Activated naive CD8-positive, alpha-beta T cell treated with anti-CD3 and anti-CD28 coated beads for 36 hours (primary cell): ENCODE results near the gene DCX. TPM values are rescaled to one million over a fixed set of nuclear protein-coding genes. Genes with fewer than 3 reads are reported as not detected.
"Not testable (repeated sequence)": the region's sequence is repeated elsewhere in the genome, so short reads cannot be mapped to it uniquely, and the experiment has no call there.

Experiments
- DNase-seq: peaks from one replicate; pipeline ENCODE4 v3.0.0; 2021
- H3K27ac Mint-ChIP-seq: one replicate; pipeline ENCODE4 v1.8.0; 2022; ENCODE audit warnings: mild to moderate bottlenecking, moderate library complexity, mixed read lengths
- H3K27me3 Mint-ChIP-seq: one replicate; pipeline ENCODE4 v1.8.0; 2022; ENCODE audit warnings: mild to moderate bottlenecking, mixed read lengths
- H3K36me3 Mint-ChIP-seq: one replicate; pipeline ENCODE4 v1.8.0; 2021; ENCODE audit warnings: mild to moderate bottlenecking, mixed read lengths
- H3K4me1 Mint-ChIP-seq: one replicate; pipeline ENCODE4 v1.8.0; 2021; ENCODE audit warnings: mixed read lengths
- H3K4me3 Mint-ChIP-seq: one replicate; pipeline ENCODE4 v1.8.0; 2022; ENCODE audit warnings: mild to moderate bottlenecking, moderate library complexity, mixed read lengths
- H3K9me3 Mint-ChIP-seq: one replicate; pipeline ENCODE4 v1.8.0; 2022; ENCODE audit warnings: mixed read lengths
- total RNA-seq, 2 experiments: library from RNA; stranded (reverse); gene quantifications; one replicate each; pipeline ENCODE4 v1.2.3, GENCODE V29; 2021

Gene DCX
- total RNA-seq, 2 experiments from 2014 or later = not detected

GRCh38 chrX:111352424-111352823, 59.6 kb downstream of the DCX start:
- Mint-ChIP-seq H3K4me1 (no peaks in the 10 kb centered on the region), H3K27me3 (no peaks in the 10 kb centered on the region), H3K36me3 (no peaks in the 10 kb centered on the region), H3K27ac (no peak overlapping the region), H3K9me3 (no peaks in the 10 kb centered on the region), H3K4me3 (no peak overlapping the region)
- DNase-seq = no peak

DNA sequence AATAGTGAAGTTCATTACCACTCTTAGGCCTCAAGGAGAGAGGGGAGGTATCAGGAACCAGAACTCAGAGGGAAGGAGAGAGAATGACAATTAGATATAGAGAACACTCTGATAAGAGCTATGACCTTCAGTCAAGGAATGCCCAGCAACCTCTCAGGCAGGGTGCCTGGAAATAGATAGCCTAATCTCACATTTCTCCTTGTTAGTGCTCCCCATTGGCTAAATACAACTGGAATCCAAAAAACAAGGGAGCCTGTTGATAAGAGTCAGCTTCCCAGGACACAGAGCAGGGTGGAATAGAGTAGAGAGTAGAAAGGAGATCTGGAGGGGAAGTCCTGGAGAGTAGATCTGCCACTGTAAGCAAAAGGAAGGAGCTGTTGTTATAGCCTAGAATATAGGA, 62.1 kb downstream of the DCX start:
- H3K27ac Mint-ChIP-seq = no peak overlapping the region
- H3K27me3 Mint-ChIP-seq = no peaks in the 10 kb centered on the region
- no peaks in the 10 kb centered on the region for H3K4me1 Mint-ChIP-seq
- no peak for DNase-seq
- H3K36me3 Mint-ChIP-seq = no peaks in the 10 kb centered on the region
- peaks cover 2% of the 10 kb centered on the region for H3K9me3 Mint-ChIP-seq
- no peak overlapping the region for H3K4me3 Mint-ChIP-seq

DNA sequence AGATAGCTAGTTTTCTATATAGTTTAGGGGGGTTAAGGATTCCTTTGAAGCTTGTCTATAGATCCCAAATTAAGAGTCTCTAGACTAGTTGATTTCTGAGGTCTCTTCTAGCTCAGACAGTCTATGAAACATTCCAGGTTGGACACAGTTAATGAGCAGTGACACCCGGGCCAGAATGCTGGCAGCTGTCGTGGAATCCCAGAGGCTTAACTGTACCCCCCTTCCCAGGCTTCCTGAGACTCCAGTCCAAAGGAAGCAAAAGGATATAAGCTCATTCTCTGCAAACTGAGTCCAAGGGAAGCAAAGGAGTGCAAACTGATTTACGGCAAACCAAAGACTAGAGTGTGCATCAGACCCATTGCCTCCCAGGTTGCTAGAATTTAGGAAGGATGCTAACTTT, 62.9 kb downstream of the DCX start:
- Mint-ChIP-seq H3K9me3 (peaks cover 2% of the 10 kb centered on the region), H3K4me1 (no peaks in the 10 kb centered on the region), H3K27ac (no peak overlapping the region), H3K36me3 (no peaks in the 10 kb centered on the region), H3K27me3 (no peaks in the 10 kb centered on the region), H3K4me3 (no peak overlapping the region)
- DNase-seq = no peak

DNA sequence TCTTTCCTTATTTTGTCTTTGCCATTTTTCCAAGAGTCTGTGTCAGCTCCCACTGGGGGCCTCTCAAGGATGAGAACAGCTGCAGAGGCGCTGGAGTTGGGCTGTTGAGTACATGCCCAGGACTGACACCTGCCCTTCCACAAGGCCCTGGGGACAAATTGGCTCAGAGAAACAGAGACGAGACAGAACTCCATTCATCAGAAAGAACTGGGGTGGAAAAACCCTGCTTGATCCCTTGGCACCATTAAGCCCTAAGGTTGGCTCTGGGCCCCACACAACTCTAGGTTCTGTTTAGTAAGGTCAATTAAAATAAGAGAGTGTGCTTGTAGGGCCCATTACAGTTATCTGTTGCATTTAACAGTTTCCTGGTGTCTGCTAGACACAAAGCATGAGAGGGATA, 63.6 kb downstream of the DCX start:
- Mint-ChIP-seq H3K4me1 (no peaks in the 10 kb centered on the region), H3K36me3 (no peaks in the 10 kb centered on the region), H3K27ac (no peak overlapping the region), H3K9me3 (peaks cover 2% of the 10 kb centered on the region), H3K4me3 (no peak overlapping the region), H3K27me3 (no peaks in the 10 kb centered on the region)
- no peak for DNase-seq

- not testable (repeated sequence) for H3K36me3 Mint-ChIP-seq, DNase-seq, H3K27me3 Mint-ChIP-seq, H3K4me3 Mint-ChIP-seq, H3K4me1 Mint-ChIP-seq, H3K27ac Mint-ChIP-seq, H3K9me3 Mint-ChIP-seq
These were observed 65.8 kb downstream of the DCX start for GRCh38 chrX:111346150-111346549.

GRCh38 chrX:111340054-111340453, 71.9 kb downstream of the DCX start:
- no peak overlapping the region for H3K4me3 Mint-ChIP-seq
- H3K27me3 Mint-ChIP-seq = peaks cover 5% of the 10 kb centered on the region
- no peaks in the 10 kb centered on the region for H3K36me3 Mint-ChIP-seq
- H3K27ac Mint-ChIP-seq = no peak overlapping the region
- H3K4me1 Mint-ChIP-seq = no peaks in the 10 kb centered on the region
- H3K9me3 Mint-ChIP-seq = no peaks in the 10 kb centered on the region
- no peak for DNase-seq

- Mint-ChIP-seq H3K9me3 (no peaks in the 10 kb centered on the region), H3K27ac (no peak overlapping the region), H3K36me3 (no peaks in the 10 kb centered on the region), H3K4me1 (no peaks in the 10 kb centered on the region), H3K27me3 (peaks cover 5% of the 10 kb centered on the region), H3K4me3 (no peak overlapping the region)
- no peak for DNase-seq
These were observed 72.8 kb downstream of the DCX start for GRCh38 chrX:111339212-111339611.

GRCh38 chrX:111338095-111338698, 73.8 kb downstream of the DCX start:
- H3K36me3 Mint-ChIP-seq = no peaks in the 10 kb centered on the region
- peaks cover 5% of the 10 kb centered on the region for H3K27me3 Mint-ChIP-seq
- no peak overlapping the region for H3K4me3 Mint-ChIP-seq
- H3K27ac Mint-ChIP-seq = no peak overlapping the region
- no peak for DNase-seq
- no peaks in the 10 kb centered on the region for H3K4me1 Mint-ChIP-seq
- no peaks in the 10 kb centered on the region for H3K9me3 Mint-ChIP-seq

DNA sequence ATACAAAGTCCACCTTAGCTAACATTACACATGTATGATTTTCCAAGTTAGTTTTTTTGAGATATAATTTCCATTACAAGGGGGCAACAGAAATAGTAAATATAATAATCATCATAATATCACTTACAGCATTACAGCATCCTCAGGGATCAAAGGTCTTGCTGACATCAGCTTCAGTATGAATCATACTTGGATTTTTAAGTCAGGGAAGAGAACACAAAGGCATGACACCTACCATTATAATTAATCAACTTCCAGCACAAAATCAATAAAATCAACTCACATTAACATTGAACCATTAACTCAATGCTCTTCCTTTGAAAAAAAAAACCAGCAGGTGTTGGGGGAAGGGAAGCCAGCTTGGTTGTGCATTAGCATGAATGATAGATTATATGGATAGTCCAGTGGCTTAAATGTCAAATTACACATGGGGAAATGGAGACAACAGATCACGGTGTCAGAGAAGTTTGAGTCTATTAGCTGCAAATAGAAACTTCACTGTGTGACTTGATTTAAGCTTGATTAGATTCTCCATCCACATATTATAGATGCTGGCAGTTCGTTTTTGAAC, 74.8 kb downstream of the DCX start:
- H3K27me3 Mint-ChIP-seq = peaks cover 5% of the 10 kb centered on the region
- no peaks in the 10 kb centered on the region for H3K36me3 Mint-ChIP-seq
- no peak for DNase-seq
- no peak overlapping the region for H3K4me3 Mint-ChIP-seq
- no peak overlapping the region for H3K27ac Mint-ChIP-seq
- H3K4me1 Mint-ChIP-seq = no peaks in the 10 kb centered on the region
- no peaks in the 10 kb centered on the region for H3K9me3 Mint-ChIP-seq

- Mint-ChIP-seq H3K27ac (no peak overlapping the region), H3K36me3 (no peaks in the 10 kb centered on the region), H3K27me3 (peaks cover 5% of the 10 kb centered on the region), H3K4me3 (no peak overlapping the region), H3K9me3 (no peaks in the 10 kb centered on the region), H3K4me1 (no peaks in the 10 kb centered on the region)
- no peak for DNase-seq
These were observed 75.9 kb downstream of the DCX start for GRCh38 chrX:111336141-111336540.

- H3K4me3 Mint-ChIP-seq = no peak overlapping the region
- no peaks in the 10 kb centered on the region for H3K9me3 Mint-ChIP-seq
- H3K4me1 Mint-ChIP-seq = no peaks in the 10 kb centered on the region
- H3K27ac Mint-ChIP-seq = no peak overlapping the region
- no peaks in the 10 kb centered on the region for H3K27me3 Mint-ChIP-seq
- H3K36me3 Mint-ChIP-seq = no peaks in the 10 kb centered on the region
- DNase-seq = no peak
These were observed 82.6 kb downstream of the DCX start for GRCh38 chrX:111329370-111329769.

DNA sequence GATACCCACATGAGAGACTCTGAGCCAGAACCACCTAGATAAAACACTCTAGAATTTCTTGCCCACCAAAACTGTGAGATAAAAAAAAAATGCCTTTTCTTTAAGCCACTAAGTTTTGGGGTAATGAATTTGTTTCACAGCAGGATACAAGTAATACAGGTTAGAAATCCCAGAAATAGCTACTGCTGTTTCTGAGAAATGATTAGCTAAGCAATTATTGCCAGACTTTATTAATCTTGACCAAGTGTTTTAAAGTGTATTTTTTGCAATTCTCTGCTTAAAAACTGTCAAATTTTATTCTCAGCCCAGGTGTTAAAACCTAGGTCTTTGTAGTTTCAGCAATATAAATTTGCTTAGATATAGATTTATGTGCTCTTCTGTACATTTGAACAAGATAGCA, 83.1 kb downstream of the DCX start:
- no peak overlapping the region for H3K27ac Mint-ChIP-seq
- H3K4me3 Mint-ChIP-seq = no peak overlapping the region
- no peaks in the 10 kb centered on the region for H3K36me3 Mint-ChIP-seq
- H3K9me3 Mint-ChIP-seq = no peaks in the 10 kb centered on the region
- H3K4me1 Mint-ChIP-seq = no peaks in the 10 kb centered on the region
- H3K27me3 Mint-ChIP-seq = no peaks in the 10 kb centered on the region
- DNase-seq = no peak

GRCh38 chrX:111322231-111322855, 89.6 kb downstream of the DCX start:
- no peaks in the 10 kb centered on the region for H3K27me3 Mint-ChIP-seq
- no peak for DNase-seq

DNA sequence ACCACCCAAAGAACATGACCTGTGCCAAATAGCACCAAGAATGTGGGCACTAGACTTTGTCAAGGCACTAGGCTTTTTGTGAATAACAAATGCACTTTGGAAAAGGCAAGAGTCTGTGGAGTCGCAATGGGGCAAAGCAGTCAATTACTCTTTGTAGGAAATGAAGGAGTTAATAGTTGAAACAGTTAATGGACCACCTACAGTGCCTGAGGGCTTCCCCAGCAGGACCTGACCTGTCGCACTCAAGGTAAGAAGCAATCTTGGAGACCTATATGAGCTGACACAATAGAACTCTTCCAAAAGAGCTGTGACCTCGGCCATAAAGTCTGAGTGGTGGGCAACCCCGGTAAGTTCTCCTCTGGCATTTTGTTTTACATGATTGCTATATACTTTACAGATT, 92.5 kb downstream of the DCX start:
- Mint-ChIP-seq H3K36me3 (no peaks in the 10 kb centered on the region), H3K9me3 (peaks cover 1% of the 10 kb centered on the region), H3K4me3 (no peak overlapping the region)

More at GRCh38 chrX:111322231-111322855, 89.6 kb downstream of the DCX start:
- Mint-ChIP-seq H3K4me3 (no peak overlapping the region), H3K9me3 (peaks cover 1% of the 10 kb centered on the region), H3K27ac (no peak overlapping the region), H3K4me1 (no peaks in the 10 kb centered on the region), H3K36me3 (no peaks in the 10 kb centered on the region)

GRCh38 chrX:111318901-111319300, 93.1 kb downstream of the DCX start:
- Mint-ChIP-seq H3K4me1 (no peaks in the 10 kb centered on the region), H3K36me3 (no peaks in the 10 kb centered on the region), H3K27me3 (no peaks in the 10 kb centered on the region), H3K27ac (no peak overlapping the region), H3K9me3 (peaks cover 1% of the 10 kb centered on the region), H3K4me3 (no peak overlapping the region)
- no peak for DNase-seq

More for the DNA sequence above, 92.5 kb downstream of the DCX start:
- DNase-seq = no peak
- Mint-ChIP-seq H3K27me3 (no peaks in the 10 kb centered on the region), H3K4me1 (no peaks in the 10 kb centered on the region), H3K27ac (no peak overlapping the region)

DNA sequence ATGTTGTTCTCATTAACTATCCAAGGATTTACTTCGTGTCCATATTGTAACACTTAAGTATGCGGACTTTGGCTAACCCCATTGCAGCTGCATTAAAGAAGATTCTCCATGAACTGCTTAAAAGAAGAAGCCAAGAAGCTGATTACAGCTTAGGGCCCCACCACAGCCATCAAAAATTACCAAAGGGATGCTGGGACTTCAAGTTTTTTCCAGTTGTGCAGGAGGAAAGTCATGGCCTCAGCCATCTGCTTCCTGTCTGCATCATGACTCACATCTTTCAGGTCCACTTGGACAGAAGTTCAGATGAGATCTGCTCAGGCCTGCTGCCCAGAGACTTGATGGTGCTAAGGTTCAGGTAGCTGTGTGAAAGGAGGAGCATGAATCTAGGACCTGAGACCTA, 102.9 kb downstream of the DCX start:
- no peak for DNase-seq
- Mint-ChIP-seq H3K27me3 (no peaks in the 10 kb centered on the region), H3K9me3 (no peaks in the 10 kb centered on the region), H3K4me1 (no peaks in the 10 kb centered on the region), H3K4me3 (no peak overlapping the region), H3K27ac (no peak overlapping the region), H3K36me3 (no peaks in the 10 kb centered on the region)
